Prostate gland (tissue), 2 donors: ENCODE results near the gene ST7.

Source experiments
- POLR2AphosphoS5 ChIP-seq: sonication (generic); formaldehyde crosslinking; IDR thresholded peaks from one replicate; pipeline ENCODE4 v1.6.1; 2017; ENCODE audit warnings: antibody characterized with exemption
- TF ChIP-seq, protein P1 (sequence below), 4 experiments: fragments of 200-600 bp in 2 of 4; fragments of 450-650 bp in 2 of 4; sonication (generic) in 2 of 4; IDR thresholded peaks; 1 replicate in 3 of 4; 2 replicates in 1 of 4; pipeline ENCODE4 v1.5.1; 2016 to 2019; ENCODE audit warnings: antibody characterized with exemption in 4 of 4, mild to moderate bottlenecking in 2 of 4, moderate library complexity in 2 of 4

DNA sequence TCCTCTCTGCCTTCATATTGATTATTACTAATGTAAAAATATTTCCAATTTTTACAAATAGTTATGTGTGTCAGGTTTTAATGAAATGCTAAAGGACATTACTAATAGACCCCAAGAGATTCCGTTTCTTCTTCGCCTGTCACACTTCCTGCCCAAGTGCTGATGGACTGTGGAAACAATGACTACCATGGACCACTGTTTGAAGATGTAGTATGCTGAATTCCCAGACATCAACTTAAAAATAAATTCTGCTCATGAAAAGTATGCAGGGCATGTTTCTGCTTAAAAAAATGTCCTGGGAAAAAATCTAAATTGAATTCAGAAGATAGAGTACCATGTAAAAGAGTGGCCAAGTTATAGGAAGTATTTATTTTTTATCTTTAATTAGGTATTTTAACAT lies 52.1 kb downstream of the ST7 start:
- TF ChIP-seq, protein P1, sequence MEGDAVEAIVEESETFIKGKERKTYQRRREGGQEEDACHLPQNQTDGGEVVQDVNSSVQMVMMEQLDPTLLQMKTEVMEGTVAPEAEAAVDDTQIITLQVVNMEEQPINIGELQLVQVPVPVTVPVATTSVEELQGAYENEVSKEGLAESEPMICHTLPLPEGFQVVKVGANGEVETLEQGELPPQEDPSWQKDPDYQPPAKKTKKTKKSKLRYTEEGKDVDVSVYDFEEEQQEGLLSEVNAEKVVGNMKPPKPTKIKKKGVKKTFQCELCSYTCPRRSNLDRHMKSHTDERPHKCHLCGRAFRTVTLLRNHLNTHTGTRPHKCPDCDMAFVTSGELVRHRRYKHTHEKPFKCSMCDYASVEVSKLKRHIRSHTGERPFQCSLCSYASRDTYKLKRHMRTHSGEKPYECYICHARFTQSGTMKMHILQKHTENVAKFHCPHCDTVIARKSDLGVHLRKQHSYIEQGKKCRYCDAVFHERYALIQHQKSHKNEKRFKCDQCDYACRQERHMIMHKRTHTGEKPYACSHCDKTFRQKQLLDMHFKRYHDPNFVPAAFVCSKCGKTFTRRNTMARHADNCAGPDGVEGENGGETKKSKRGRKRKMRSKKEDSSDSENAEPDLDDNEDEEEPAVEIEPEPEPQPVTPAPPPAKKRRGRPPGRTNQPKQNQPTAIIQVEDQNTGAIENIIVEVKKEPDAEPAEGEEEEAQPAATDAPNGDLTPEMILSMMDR (IDR thresholded peaks at IDR 0.05): no peak
- no peak for TF ChIP-seq POLR2AphosphoS5
